K562 (cell line): ENCODE results near the gene KRTAP2-3. TPM values are rescaled to one million over a fixed set of nuclear protein-coding genes. Genes with fewer than 3 reads are reported as not detected.

Experiments
- CHD4 ChIP-seq: fragments of 200-600 bp; sonication (generic); IDR thresholded peaks from 3 replicates; pipeline ENCODE4 v1.6.1; 2012; ENCODE audit warnings: low read depth, mild to moderate bottlenecking, mixed read lengths, low read length, inconsistent platforms; ENCODE audit not compliant: insufficient read depth, insufficient replicate concordance, poor library complexity, severe bottlenecking
- FOXA3 ChIP-seq, 2 experiments: fragments of 450-650 bp in 1 of 2; sonication (generic) in 1 of 2; formaldehyde crosslinking; IDR thresholded peaks in 1 of 2; conservative IDR thresholded peaks in 1 of 2; 2 replicates each; pipeline versions ENCODE4 v1.4.0 to v1.8.0; 2020 to 2022; ENCODE audit warnings: mild to moderate bottlenecking in 2 of 2, missing genetic modification reagents in 1 of 2
- HCFC1 ChIP-seq: IDR thresholded peaks from 2 replicates; pipeline ENCODE4 v1.6.1; 2012; ENCODE audit warnings: low read depth, low read length, improper control_type of control experiment
- HLTF ChIP-seq: fragments of 450-650 bp; IDR thresholded peaks from 2 replicates; pipeline ENCODE4 v1.6.1; 2016
- HOXB6 ChIP-seq: fragments of 250-450 bp; sonication (Bioruptor Pico); IDR thresholded peaks from 2 replicates; pipeline ENCODE4 v1.5.1; 2022; ENCODE audit warnings: mild to moderate bottlenecking, borderline replicate concordance
- NFATC3 ChIP-seq: fragments of 450-650 bp; IDR thresholded peaks from 2 replicates; pipeline ENCODE4 v1.6.1; 2017; ENCODE audit warnings: mild to moderate bottlenecking
- RNF2 ChIP-seq: sonication (generic); IDR thresholded peaks from 2 replicates; pipeline ENCODE4 v1.6.1; 2016
- SLC30A9 ChIP-seq: fragments of 250-450 bp; sonication (Bioruptor Pico); IDR thresholded peaks from 2 replicates; pipeline ENCODE4 v1.8.0; 2022; ENCODE audit warnings: mild to moderate bottlenecking, moderate library complexity
- SMAD1 ChIP-seq: fragments of 150-350 bp; IDR thresholded peaks from 2 replicates; pipeline ENCODE4 v1.6.1; 2014; ENCODE audit warnings: low read length, low read depth; ENCODE audit not compliant: partially characterized antibody
- TBP ChIP-seq: optimal IDR thresholded peaks from 2 replicates; pipeline ENCODE3; 2011; ENCODE audit warnings: low read depth, low read length, improper control_type of control experiment
- ZC3H8 ChIP-seq: fragments of 450-650 bp; IDR thresholded peaks from 2 replicates; pipeline ENCODE4 v1.6.1; 2017
- ZNF551 ChIP-seq: fragments of 250-450 bp; sonication (Bioruptor Pico); IDR thresholded peaks from 2 replicates; pipeline ENCODE4 v1.5.0; 2021; ENCODE audit warnings: mild to moderate bottlenecking, moderate library complexity
- polyA plus RNA-seq, 8 experiments: library from polyadenylated mRNA; depleted of rRNA in 4 of 8; stranded (reverse) in 5 of 8; unstranded in 3 of 8; fragments of >200 nt; fragmentation: Nextera tagmentation in 2 of 8; fragmentation: Illumina TruSeq in 1 of 8; extraction: Ambion mirVana in 2 of 8; extraction: Trizol in 1 of 8; gene quantifications; 2 replicates each; pipeline versions ENCODE4 v1.2.1 to v1.2.3, GENCODE V29; 2011 to 2014; ENCODE audit warnings: inconsistent platforms in 1 of 8, missing spikeins in 1 of 8
- total RNA-seq, 7 experiments: library from RNA; depleted of rRNA in 6 of 7; stranded (reverse); fragments of >200 nt in 6 of 7; fragmentation: Illumina TruSeq in 2 of 7; extraction: Trizol in 2 of 7; gene quantifications; 2 replicates each; pipeline versions ENCODE4 v1.2.1 to v1.2.3, GENCODE V29; 2011 to 2021; ENCODE audit warnings: low replicate concordance in 1 of 7
- TF ChIP-seq, protein P1 (sequence below): fragments of 450-650 bp; formaldehyde crosslinking; conservative IDR thresholded peaks from 2 replicates; pipeline ENCODE4 v1.4.0; 2022; ENCODE audit warnings: mild to moderate bottlenecking, missing genetic modification characterization
- TF ChIP-seq, protein P2 (sequence below): fragments of 450-650 bp; IDR thresholded peaks from one replicate; pipeline ENCODE4 v1.6.1; 2018; ENCODE audit warnings: mild to moderate bottlenecking, moderate library complexity; ENCODE audit not compliant: partially characterized antibody
- TF ChIP-seq, protein P3 (sequence below): IDR thresholded peaks from 2 replicates; pipeline ENCODE4 v1.6.1; 2011; ENCODE audit warnings: borderline replicate concordance, low read depth, mild to moderate bottlenecking, moderate library complexity, low read length; ENCODE audit not compliant: insufficient read depth, poor library complexity, severe bottlenecking
- TF ChIP-seq, protein P4 (sequence below): fragments of 450-650 bp; IDR thresholded peaks from 2 replicates; pipeline ENCODE4 v1.6.1; 2017; ENCODE audit warnings: antibody characterized with exemption, mild to moderate bottlenecking
- TF ChIP-seq, protein P5 (sequence below): sonication (generic); formaldehyde crosslinking; IDR thresholded peaks from 2 replicates; pipeline ENCODE4 v1.8.0; 2022; ENCODE audit warnings: mild to moderate bottlenecking, low read depth, missing genetic modification reagents

KRTAP2-3 gene
- total and polyA plus RNA-seq, 9 of the 15 experiments (the other 6 are each of a cell fraction or from before 2014, with no cell fraction given) = not detected

DNA sequence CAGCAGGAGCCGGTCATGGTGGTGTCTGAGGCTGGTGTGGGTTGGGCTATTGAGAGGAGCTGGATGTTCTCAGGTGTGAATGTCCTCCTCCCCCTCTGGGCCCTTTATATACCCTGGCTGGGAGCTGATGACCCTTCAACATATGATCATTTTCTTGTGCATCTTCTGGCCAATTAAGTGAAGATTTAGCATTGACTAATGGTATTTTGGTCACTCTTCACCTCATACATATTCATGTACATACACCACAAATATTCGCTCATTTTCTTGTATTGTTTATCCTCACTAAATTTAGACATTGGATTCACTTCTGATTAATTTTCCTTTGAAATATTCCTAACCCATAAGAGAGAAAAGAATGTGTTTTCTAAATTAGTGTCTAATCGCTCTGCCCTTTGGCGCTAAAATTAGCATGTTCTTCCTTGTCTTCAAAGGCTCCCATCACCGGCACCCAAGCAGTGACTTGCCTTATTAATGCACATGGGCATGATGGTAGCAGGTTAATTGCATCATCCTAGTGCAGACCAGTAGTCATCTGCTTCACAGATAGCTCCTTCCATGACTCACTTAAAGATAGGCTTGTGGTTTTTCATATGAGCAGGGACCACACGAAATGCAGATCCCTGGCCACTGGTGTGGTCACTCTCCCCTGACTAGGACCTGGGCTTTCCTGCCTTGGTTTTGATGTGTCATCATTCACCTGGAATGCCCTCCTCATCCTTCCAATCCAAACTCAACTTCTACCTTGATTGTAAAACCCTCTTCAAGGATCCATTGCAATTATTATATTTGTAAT, 6.1 kb upstream of the KRTAP2-3 start, which contains the start of gene KRTAP2-4 (continued):
- TF ChIP-seq SLC30A9 (CRISPR knock-in tag) (no peak), CHD4 (no peak), HLTF (no peak), HCFC1 (no peak), HOXB6 (CRISPR knock-in tag) (no peak), RNF2 (peak; percentile 66; the same call in 1 of the 2 replicates), SMAD1 (no peak), ZC3H8 (no peak), ZNF551 (CRISPR knock-in tag) (no peak), NFATC3 (no peak), TBP (no peak), FOXA3 (CRISPR knock-in tag; conservative IDR thresholded peaks at IDR 0.05 in 1 of 2, IDR thresholded peaks at IDR 0.05 in 1 of 2) (no peak)
- TF ChIP-seq, protein P1, sequence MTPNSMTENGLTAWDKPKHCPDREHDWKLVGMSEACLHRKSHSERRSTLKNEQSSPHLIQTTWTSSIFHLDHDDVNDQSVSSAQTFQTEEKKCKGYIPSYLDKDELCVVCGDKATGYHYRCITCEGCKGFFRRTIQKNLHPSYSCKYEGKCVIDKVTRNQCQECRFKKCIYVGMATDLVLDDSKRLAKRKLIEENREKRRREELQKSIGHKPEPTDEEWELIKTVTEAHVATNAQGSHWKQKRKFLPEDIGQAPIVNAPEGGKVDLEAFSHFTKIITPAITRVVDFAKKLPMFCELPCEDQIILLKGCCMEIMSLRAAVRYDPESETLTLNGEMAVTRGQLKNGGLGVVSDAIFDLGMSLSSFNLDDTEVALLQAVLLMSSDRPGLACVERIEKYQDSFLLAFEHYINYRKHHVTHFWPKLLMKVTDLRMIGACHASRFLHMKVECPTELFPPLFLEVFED (CRISPR knock-in tag) = no peak
- TF ChIP-seq, protein P2, sequence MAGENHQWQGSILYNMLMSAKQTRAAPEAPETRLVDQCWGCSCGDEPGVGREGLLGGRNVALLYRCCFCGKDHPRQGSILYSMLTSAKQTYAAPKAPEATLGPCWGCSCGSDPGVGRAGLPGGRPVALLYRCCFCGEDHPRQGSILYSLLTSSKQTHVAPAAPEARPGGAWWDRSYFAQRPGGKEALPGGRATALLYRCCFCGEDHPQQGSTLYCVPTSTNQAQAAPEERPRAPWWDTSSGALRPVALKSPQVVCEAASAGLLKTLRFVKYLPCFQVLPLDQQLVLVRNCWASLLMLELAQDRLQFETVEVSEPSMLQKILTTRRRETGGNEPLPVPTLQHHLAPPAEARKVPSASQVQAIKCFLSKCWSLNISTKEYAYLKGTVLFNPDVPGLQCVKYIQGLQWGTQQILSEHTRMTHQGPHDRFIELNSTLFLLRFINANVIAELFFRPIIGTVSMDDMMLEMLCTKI = no peak
- TF ChIP-seq, protein P3, sequence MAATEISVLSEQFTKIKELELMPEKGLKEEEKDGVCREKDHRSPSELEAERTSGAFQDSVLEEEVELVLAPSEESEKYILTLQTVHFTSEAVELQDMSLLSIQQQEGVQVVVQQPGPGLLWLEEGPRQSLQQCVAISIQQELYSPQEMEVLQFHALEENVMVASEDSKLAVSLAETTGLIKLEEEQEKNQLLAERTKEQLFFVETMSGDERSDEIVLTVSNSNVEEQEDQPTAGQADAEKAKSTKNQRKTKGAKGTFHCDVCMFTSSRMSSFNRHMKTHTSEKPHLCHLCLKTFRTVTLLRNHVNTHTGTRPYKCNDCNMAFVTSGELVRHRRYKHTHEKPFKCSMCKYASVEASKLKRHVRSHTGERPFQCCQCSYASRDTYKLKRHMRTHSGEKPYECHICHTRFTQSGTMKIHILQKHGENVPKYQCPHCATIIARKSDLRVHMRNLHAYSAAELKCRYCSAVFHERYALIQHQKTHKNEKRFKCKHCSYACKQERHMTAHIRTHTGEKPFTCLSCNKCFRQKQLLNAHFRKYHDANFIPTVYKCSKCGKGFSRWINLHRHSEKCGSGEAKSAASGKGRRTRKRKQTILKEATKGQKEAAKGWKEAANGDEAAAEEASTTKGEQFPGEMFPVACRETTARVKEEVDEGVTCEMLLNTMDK = no peak
- TF ChIP-seq, protein P4, sequence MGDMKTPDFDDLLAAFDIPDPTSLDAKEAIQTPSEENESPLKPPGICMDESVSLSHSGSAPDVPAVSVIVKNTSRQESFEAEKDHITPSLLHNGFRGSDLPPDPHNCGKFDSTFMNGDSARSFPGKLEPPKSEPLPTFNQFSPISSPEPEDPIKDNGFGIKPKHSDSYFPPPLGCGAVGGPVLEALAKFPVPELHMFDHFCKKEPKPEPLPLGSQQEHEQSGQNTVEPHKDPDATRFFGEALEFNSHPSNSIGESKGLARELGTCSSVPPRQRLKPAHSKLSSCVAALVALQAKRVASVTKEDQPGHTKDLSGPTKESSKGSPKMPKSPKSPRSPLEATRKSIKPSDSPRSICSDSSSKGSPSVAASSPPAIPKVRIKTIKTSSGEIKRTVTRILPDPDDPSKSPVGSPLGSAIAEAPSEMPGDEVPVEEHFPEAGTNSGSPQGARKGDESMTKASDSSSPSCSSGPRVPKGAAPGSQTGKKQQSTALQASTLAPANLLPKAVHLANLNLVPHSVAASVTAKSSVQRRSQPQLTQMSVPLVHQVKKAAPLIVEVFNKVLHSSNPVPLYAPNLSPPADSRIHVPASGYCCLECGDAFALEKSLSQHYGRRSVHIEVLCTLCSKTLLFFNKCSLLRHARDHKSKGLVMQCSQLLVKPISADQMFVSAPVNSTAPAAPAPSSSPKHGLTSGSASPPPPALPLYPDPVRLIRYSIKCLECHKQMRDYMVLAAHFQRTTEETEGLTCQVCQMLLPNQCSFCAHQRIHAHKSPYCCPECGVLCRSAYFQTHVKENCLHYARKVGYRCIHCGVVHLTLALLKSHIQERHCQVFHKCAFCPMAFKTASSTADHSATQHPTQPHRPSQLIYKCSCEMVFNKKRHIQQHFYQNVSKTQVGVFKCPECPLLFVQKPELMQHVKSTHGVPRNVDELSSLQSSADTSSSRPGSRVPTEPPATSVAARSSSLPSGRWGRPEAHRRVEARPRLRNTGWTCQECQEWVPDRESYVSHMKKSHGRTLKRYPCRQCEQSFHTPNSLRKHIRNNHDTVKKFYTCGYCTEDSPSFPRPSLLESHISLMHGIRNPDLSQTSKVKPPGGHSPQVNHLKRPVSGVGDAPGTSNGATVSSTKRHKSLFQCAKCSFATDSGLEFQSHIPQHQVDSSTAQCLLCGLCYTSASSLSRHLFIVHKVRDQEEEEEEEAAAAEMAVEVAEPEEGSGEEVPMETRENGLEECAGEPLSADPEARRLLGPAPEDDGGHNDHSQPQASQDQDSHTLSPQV = no peak
- TF ChIP-seq, protein P5, sequence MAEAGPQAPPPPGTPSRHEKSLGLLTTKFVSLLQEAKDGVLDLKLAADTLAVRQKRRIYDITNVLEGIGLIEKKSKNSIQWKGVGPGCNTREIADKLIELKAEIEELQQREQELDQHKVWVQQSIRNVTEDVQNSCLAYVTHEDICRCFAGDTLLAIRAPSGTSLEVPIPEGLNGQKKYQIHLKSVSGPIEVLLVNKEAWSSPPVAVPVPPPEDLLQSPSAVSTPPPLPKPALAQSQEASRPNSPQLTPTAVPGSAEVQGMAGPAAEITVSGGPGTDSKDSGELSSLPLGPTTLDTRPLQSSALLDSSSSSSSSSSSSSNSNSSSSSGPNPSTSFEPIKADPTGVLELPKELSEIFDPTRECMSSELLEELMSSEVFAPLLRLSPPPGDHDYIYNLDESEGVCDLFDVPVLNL (CRISPR knock-in tag) = no peak
